WTC11 (cell line): ENCODE measurements around the gene TERF2IP. TPM values are rescaled to one million over a fixed set of nuclear protein-coding genes. Genes with fewer than 3 reads are reported as not detected.

Experiments
- ATAC-seq: fragments of 200-7000 bp; cut with Tn5 transposase; 2 replicates; pipeline ENCODE4 v1.10.0; 2021; ENCODE audit warnings: mild to moderate bottlenecking, moderate library complexity
- CTCF ChIA-PET: fragments of 300-600 bp; sonication (Branson Sonifier 250); formaldehyde crosslinking; loops from one replicate; lab custom pipeline; 2021; ENCODE audit warnings: antibody characterized with exemption; lab: Charles Lee
- POLR2A ChIA-PET: fragments of 350-600 bp; sonication (Branson Sonifier 250); formaldehyde crosslinking; loops from one replicate; lab custom pipeline; 2021; ENCODE audit warnings: antibody characterized with exemption; lab: Charles Lee
- DNase-seq: peaks from one replicate; pipeline ENCODE4 v3.0.0; 2021; ENCODE audit warnings: low spot score
- H3K27ac Mint-ChIP-seq: 2 replicates; pipeline ENCODE4 v1.8.0; 2021; ENCODE audit warnings: mixed read lengths
- H3K27me3 Mint-ChIP-seq: 2 replicates; pipeline ENCODE4 v1.8.0; 2021; ENCODE audit warnings: low read depth, mild to moderate bottlenecking, moderate library complexity, mixed read lengths
- H3K36me3 Mint-ChIP-seq: 2 replicates; pipeline ENCODE4 v1.8.0; 2021; ENCODE audit warnings: mixed read lengths
- H3K4me1 Mint-ChIP-seq: 2 replicates; pipeline ENCODE4 v1.8.0; 2022; ENCODE audit warnings: mixed read lengths
- H3K4me3 Mint-ChIP-seq: 2 replicates; pipeline ENCODE4 v1.8.0; 2021; ENCODE audit warnings: mild to moderate bottlenecking, moderate library complexity, mixed read lengths
- H3K9me3 Mint-ChIP-seq: 2 replicates; pipeline ENCODE4 v1.8.0; 2021; ENCODE audit warnings: mixed read lengths
- CREB1 ChIP-seq: sonication (generic); formaldehyde crosslinking; IDR thresholded peaks from 2 replicates; pipeline ENCODE4 v1.8.0; 2023; ENCODE audit warnings: mild to moderate bottlenecking, missing genetic modification reagents
- ETV6 ChIP-seq: sonication (generic); formaldehyde crosslinking; IDR thresholded peaks from 2 replicates; pipeline ENCODE4 v1.8.1; 2022; ENCODE audit warnings: mild to moderate bottlenecking, missing genetic modification reagents
- FOXP1 ChIP-seq: sonication (generic); formaldehyde crosslinking; IDR thresholded peaks from 2 replicates; pipeline ENCODE4 v1.8.0; 2022; ENCODE audit warnings: missing genetic modification reagents, mild to moderate bottlenecking, moderate library complexity, borderline replicate concordance
- JAZF1 ChIP-seq: fragments of 250-450 bp; sonication (Bioruptor Pico); IDR thresholded peaks from 2 replicates; pipeline ENCODE4 v1.9.0; 2021; ENCODE audit warnings: moderate library complexity, mild to moderate bottlenecking, inconsistent platforms
- JUN ChIP-seq: sonication (generic); formaldehyde crosslinking; IDR thresholded peaks from 2 replicates; pipeline ENCODE4 v1.8.0; 2023; ENCODE audit warnings: mild to moderate bottlenecking, missing genetic modification reagents
- ZNF317 ChIP-seq: sonication (generic); formaldehyde crosslinking; IDR thresholded peaks from 2 replicates; pipeline ENCODE4 v1.8.1; 2023; ENCODE audit warnings: low read depth, mild to moderate bottlenecking, moderate library complexity, missing genetic modification reagents, borderline replicate concordance
- ZNF423 ChIP-seq: fragments of 250-450 bp; sonication (Bioruptor Pico); IDR thresholded peaks from 2 replicates; pipeline ENCODE4 v2.1.2; 2022; ENCODE audit warnings: mild to moderate bottlenecking, moderate library complexity
- total RNA-seq: library from RNA; stranded (reverse); gene quantifications from 3 replicates; pipeline ENCODE4 v1.2.3, GENCODE V29; 2021
- TF ChIP-seq, protein P1 (sequence below): sonication (generic); formaldehyde crosslinking; IDR thresholded peaks from 2 replicates; pipeline ENCODE4 v1.8.1; 2022; ENCODE audit warnings: mild to moderate bottlenecking, missing genetic modification reagents, moderate library complexity, borderline replicate concordance
- TF ChIP-seq, protein P2 (sequence below): sonication (generic); formaldehyde crosslinking; IDR thresholded peaks from 2 replicates; pipeline ENCODE4 v1.8.1; 2022; ENCODE audit warnings: missing genetic modification reagents, borderline replicate concordance
- TF ChIP-seq, protein P3 (sequence below): sonication (generic); formaldehyde crosslinking; IDR thresholded peaks from 2 replicates; pipeline ENCODE4 v1.8.1; 2023; ENCODE audit warnings: mild to moderate bottlenecking, missing genetic modification reagents
- TF ChIP-seq, protein P4 (sequence below): sonication (generic); formaldehyde crosslinking; IDR thresholded peaks from 2 replicates; pipeline ENCODE4 v1.8.0; 2023; ENCODE audit warnings: missing genetic modification reagents, mild to moderate bottlenecking, borderline replicate concordance
- TF ChIP-seq, protein P5 (sequence below): sonication (generic); formaldehyde crosslinking; IDR thresholded peaks from 2 replicates; pipeline ENCODE4 v1.8.0; 2022; ENCODE audit warnings: mild to moderate bottlenecking, missing genetic modification reagents
- TF ChIP-seq, protein P6 (sequence below): sonication (generic); formaldehyde crosslinking; IDR thresholded peaks from 2 replicates; pipeline ENCODE4 v1.8.0; 2023; ENCODE audit warnings: mild to moderate bottlenecking, missing genetic modification reagents

Gene TERF2IP
- total RNA-seq, 1 experiment from 2014 or later: 14.7 TPM

DNA sequence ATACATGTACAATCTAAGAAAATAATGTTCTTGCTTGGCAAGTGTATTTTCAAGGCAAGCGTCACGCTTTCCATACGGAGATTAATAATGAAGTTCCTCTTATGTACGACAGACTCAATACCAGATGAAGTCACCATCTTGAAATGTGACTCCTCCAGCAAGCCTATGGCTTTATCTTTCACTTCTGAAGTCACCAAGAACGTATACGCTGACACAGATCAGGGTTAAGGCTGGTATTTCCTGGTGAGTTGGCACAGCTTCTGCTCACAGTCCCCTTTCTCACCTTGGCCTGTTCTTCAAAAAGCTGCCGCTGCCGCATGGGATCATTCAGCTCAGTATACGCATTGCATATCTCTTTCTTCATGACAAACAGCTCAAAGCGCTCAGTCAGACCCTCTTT lies 18.4 kb upstream of the TERF2IP start:
- no peaks in the 10 kb centered on the region for H3K4me1 Mint-ChIP-seq
- TF ChIP-seq ZNF317 (CRISPR knock-in tag) (no peak), ETV6 (CRISPR knock-in tag) (no peak), CREB1 (CRISPR knock-in tag) (no peak), JAZF1 (CRISPR knock-in tag) (no peak), ZNF423 (CRISPR knock-in tag) (no peak), FOXP1 (no peak), JUN (CRISPR knock-in tag) (no peak)
- TF ChIP-seq, protein P1, sequence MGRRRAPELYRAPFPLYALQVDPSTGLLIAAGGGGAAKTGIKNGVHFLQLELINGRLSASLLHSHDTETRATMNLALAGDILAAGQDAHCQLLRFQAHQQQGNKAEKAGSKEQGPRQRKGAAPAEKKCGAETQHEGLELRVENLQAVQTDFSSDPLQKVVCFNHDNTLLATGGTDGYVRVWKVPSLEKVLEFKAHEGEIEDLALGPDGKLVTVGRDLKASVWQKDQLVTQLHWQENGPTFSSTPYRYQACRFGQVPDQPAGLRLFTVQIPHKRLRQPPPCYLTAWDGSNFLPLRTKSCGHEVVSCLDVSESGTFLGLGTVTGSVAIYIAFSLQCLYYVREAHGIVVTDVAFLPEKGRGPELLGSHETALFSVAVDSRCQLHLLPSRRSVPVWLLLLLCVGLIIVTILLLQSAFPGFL: no peak
- TF ChIP-seq, protein P2, sequence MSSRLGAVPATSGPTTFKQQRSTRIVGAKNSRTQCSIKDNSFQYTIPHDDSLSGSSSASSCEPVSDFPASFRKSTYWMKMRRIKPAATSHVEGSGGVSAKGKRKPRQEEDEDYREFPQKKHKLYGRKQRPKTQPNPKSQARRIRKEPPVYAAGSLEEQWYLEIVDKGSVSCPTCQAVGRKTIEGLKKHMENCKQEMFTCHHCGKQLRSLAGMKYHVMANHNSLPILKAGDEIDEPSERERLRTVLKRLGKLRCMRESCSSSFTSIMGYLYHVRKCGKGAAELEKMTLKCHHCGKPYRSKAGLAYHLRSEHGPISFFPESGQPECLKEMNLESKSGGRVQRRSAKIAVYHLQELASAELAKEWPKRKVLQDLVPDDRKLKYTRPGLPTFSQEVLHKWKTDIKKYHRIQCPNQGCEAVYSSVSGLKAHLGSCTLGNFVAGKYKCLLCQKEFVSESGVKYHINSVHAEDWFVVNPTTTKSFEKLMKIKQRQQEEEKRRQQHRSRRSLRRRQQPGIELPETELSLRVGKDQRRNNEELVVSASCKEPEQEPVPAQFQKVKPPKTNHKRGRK (CRISPR knock-in tag): no peak
- TF ChIP-seq, protein P3, sequence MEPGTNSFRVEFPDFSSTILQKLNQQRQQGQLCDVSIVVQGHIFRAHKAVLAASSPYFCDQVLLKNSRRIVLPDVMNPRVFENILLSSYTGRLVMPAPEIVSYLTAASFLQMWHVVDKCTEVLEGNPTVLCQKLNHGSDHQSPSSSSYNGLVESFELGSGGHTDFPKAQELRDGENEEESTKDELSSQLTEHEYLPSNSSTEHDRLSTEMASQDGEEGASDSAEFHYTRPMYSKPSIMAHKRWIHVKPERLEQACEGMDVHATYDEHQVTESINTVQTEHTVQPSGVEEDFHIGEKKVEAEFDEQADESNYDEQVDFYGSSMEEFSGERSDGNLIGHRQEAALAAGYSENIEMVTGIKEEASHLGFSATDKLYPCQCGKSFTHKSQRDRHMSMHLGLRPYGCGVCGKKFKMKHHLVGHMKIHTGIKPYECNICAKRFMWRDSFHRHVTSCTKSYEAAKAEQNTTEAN (CRISPR knock-in tag): no peak
- TF ChIP-seq, protein P4, sequence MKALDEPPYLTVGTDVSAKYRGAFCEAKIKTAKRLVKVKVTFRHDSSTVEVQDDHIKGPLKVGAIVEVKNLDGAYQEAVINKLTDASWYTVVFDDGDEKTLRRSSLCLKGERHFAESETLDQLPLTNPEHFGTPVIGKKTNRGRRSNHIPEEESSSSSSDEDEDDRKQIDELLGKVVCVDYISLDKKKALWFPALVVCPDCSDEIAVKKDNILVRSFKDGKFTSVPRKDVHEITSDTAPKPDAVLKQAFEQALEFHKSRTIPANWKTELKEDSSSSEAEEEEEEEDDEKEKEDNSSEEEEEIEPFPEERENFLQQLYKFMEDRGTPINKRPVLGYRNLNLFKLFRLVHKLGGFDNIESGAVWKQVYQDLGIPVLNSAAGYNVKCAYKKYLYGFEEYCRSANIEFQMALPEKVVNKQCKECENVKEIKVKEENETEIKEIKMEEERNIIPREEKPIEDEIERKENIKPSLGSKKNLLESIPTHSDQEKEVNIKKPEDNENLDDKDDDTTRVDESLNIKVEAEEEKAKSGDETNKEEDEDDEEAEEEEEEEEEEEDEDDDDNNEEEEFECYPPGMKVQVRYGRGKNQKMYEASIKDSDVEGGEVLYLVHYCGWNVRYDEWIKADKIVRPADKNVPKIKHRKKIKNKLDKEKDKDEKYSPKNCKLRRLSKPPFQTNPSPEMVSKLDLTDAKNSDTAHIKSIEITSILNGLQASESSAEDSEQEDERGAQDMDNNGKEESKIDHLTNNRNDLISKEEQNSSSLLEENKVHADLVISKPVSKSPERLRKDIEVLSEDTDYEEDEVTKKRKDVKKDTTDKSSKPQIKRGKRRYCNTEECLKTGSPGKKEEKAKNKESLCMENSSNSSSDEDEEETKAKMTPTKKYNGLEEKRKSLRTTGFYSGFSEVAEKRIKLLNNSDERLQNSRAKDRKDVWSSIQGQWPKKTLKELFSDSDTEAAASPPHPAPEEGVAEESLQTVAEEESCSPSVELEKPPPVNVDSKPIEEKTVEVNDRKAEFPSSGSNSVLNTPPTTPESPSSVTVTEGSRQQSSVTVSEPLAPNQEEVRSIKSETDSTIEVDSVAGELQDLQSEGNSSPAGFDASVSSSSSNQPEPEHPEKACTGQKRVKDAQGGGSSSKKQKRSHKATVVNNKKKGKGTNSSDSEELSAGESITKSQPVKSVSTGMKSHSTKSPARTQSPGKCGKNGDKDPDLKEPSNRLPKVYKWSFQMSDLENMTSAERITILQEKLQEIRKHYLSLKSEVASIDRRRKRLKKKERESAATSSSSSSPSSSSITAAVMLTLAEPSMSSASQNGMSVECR (CRISPR knock-in tag): no peak
- TF ChIP-seq, protein P5, sequence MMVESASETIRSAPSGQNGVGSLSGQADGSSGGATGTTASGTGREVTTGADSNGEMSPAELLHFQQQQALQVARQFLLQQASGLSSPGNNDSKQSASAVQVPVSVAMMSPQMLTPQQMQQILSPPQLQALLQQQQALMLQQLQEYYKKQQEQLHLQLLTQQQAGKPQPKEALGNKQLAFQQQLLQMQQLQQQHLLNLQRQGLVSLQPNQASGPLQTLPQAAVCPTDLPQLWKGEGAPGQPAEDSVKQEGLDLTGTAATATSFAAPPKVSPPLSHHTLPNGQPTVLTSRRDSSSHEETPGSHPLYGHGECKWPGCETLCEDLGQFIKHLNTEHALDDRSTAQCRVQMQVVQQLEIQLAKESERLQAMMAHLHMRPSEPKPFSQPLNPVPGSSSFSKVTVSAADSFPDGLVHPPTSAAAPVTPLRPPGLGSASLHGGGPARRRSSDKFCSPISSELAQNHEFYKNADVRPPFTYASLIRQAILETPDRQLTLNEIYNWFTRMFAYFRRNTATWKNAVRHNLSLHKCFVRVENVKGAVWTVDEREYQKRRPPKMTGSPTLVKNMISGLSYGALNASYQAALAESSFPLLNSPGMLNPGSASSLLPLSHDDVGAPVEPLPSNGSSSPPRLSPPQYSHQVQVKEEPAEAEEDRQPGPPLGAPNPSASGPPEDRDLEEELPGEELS (CRISPR knock-in tag): no peak
- TF ChIP-seq, protein P6, sequence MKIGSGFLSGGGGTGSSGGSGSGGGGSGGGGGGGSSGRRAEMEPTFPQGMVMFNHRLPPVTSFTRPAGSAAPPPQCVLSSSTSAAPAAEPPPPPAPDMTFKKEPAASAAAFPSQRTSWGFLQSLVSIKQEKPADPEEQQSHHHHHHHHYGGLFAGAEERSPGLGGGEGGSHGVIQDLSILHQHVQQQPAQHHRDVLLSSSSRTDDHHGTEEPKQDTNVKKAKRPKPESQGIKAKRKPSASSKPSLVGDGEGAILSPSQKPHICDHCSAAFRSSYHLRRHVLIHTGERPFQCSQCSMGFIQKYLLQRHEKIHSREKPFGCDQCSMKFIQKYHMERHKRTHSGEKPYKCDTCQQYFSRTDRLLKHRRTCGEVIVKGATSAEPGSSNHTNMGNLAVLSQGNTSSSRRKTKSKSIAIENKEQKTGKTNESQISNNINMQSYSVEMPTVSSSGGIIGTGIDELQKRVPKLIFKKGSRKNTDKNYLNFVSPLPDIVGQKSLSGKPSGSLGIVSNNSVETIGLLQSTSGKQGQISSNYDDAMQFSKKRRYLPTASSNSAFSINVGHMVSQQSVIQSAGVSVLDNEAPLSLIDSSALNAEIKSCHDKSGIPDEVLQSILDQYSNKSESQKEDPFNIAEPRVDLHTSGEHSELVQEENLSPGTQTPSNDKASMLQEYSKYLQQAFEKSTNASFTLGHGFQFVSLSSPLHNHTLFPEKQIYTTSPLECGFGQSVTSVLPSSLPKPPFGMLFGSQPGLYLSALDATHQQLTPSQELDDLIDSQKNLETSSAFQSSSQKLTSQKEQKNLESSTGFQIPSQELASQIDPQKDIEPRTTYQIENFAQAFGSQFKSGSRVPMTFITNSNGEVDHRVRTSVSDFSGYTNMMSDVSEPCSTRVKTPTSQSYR (CRISPR knock-in tag): no peak
- no peaks in the 10 kb centered on the region for H3K9me3 Mint-ChIP-seq
- no peaks in the 10 kb centered on the region for H3K27me3 Mint-ChIP-seq
- ATAC-seq (no peak), DNase-seq (no peak)
- no peak overlapping the region for H3K27ac Mint-ChIP-seq
- H3K36me3 Mint-ChIP-seq: peaks cover 81% of the 10 kb centered on the region
- POLR2A ChIA-PET: no interaction called here
- CTCF ChIA-PET: no interaction called here
- no peak overlapping the region for H3K4me3 Mint-ChIP-seq
